NCI-H526 treated with DMSO at 0.1 percent for 48 hours (cell line): Measurements from ENCODE around the gene NKAIN2.

ENCODE experiments used
- DNase-seq: peaks from one replicate; lab custom pipeline; 2025; lab: John Stamatoyannopoulos, UW

NKAIN2 gene

DNA sequence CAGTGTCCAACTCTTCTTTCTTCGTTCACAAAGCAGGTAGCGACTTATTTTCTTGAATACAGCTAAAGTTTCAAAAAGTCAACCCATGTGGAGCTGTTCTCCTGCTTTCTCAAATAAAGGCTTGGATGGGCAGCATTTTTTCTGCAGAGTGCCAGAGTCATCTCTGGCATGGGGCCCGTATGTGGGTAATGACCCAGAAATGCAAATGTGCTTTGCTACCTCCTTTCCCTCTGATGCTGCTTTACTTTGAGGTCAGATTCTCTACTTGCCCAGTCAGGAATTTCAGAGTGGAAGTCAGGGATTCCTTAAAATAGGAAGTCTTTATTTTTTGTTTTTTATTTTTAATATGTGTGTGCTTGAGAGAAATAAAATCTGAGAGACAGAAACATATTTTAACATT is 4.9 kb downstream of the NKAIN2 start:
- DNase-seq, result no peak

GRCh38 chr6:123810214-123810613 is 6.5 kb downstream of the NKAIN2 start:
- no peak for DNase-seq

GRCh38 chr6:123810948-123811347 is 7.3 kb downstream of the NKAIN2 start:
- DNase-seq, result no peak

DNA sequence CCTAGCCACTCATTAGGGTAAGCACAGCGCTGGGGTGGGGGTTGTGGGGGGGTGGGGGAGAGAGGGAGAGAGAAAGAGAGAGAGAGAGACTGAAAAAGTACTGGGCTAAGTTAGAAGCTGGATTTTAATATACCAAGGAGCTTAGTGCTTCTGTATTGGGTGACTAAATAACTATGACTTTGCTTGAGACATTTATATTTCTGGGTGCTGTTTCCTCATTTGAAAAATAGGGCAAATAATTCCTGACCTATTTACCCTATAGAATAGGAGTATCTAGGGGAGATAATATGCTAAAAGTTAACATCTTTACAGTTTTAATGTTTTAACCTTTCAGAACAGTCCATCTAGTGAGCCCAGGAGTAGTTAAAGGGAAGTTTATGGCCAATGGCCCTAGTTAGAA is 7.7 kb downstream of the NKAIN2 start:
- DNase-seq, result no peak

GRCh38 chr6:123812621-123813020 is 9.0 kb downstream of the NKAIN2 start:
- no peak for DNase-seq

DNA sequence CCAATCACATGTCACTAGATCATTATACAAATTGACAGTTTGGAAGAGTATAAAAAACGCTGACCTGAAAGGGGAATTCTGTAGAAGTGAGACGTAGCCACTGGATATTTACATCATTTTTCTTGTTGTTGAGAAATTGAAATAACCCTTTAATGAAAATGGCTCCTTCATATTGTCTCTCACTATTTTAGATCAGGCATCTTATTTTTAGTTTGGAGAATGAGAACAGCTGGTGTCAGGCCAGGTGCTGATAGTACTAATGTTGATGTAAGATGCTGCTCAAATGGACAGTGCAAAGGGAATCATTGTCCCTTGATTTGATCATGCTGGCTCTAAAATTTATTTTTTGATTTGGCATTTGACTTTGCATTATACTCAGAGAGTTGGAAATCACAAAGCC is 17.4 kb downstream of the NKAIN2 start:
- DNase-seq, result no peak

- no peak for DNase-seq
Measured at GRCh38 chr6:123829302-123829953, 25.8 kb downstream of the NKAIN2 start.

GRCh38 chr6:123830120-123830519 is 26.5 kb downstream of the NKAIN2 start:
- DNase-seq, result no peak

- DNase-seq, result no peak
Measured at GRCh38 chr6:123838505-123839234, 35.0 kb downstream of the NKAIN2 start.

- no peak for DNase-seq
Measured at GRCh38 chr6:123841067-123841896, 37.6 kb downstream of the NKAIN2 start.

GRCh38 chr6:123844011-123844410 is 40.3 kb downstream of the NKAIN2 start:
- DNase-seq, result no peak

- no peak for DNase-seq
Measured at GRCh38 chr6:123848347-123848746, 44.7 kb downstream of the NKAIN2 start.

- DNase-seq, result no peak
Measured at GRCh38 chr6:123849406-123849805, 45.7 kb downstream of the NKAIN2 start.

GRCh38 chr6:123850555-123850954 is 46.9 kb downstream of the NKAIN2 start:
- DNase-seq, result no peak

DNA sequence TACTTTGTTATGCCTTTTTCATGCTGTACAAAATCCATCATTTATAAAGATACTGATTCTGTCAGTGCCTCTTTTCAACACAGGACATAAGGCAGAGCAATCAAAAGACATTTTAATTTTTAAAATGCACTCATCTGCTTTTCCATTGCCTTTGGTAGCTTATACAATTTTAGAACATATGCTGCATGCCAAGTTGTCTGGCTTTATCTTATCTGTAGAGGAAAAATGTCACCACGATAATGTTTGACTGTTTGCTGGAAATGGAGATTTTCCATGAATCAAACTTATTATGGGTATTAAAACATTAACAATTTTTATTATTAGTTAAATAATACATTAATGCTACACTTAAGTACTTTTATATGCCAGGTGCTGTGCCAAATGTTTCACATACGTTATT is 50.5 kb downstream of the NKAIN2 start:
- no peak for DNase-seq

GRCh38 chr6:123855506-123855905 is 51.8 kb downstream of the NKAIN2 start:
- no peak for DNase-seq

- DNase-seq, result no peak
Measured at GRCh38 chr6:123859291-123859690, 55.6 kb downstream of the NKAIN2 start.

GRCh38 chr6:123869334-123869733 is 65.7 kb downstream of the NKAIN2 start:
- DNase-seq, result no peak

DNA sequence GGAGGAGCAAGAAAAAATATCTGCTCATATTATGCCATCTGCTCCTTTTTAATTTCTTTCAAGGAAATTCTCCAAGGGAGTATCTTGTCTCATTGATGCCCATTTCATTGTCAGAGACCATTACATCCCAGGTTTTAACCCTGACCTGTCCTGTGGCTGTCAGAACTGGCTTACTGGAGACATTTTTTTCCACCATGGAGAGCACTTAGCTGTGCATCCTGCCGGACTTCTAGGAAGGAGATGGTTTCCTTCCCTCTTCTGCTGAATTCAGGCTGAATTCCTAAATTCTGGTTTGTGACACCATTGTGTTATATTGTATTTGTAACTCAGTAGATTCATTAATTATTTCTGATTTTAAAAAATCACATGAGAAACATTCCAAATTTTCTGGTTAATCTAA is 70.3 kb downstream of the NKAIN2 start:
- no peak for DNase-seq

- DNase-seq, result no peak
Measured at GRCh38 chr6:123875784-123876183, 72.1 kb downstream of the NKAIN2 start.

DNA sequence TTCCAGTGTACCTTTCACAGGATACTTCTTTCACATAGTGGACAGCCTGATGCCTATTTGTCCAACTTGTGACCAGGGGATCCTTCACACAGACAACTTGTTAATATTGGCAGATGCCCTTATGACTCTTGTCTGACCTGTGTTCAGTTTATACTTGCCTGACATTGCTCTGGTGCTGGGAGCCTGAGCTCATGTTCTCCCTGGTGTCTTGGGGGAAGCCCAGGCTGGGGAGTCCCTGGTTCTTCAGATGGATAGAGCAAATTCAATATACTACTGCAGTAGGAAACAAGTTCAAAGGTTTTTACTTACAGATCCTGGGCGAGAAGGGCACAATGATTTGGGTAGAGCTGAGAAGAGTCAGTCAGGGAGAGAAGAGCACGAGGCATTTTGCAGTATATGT is 76.1 kb downstream of the NKAIN2 start:
- no peak for DNase-seq

GRCh38 chr6:123888771-123889513 is 85.3 kb downstream of the NKAIN2 start:
- DNase-seq, result no peak
